Measurements from ENCODE around the gene DYNC1H1.

DNA sequence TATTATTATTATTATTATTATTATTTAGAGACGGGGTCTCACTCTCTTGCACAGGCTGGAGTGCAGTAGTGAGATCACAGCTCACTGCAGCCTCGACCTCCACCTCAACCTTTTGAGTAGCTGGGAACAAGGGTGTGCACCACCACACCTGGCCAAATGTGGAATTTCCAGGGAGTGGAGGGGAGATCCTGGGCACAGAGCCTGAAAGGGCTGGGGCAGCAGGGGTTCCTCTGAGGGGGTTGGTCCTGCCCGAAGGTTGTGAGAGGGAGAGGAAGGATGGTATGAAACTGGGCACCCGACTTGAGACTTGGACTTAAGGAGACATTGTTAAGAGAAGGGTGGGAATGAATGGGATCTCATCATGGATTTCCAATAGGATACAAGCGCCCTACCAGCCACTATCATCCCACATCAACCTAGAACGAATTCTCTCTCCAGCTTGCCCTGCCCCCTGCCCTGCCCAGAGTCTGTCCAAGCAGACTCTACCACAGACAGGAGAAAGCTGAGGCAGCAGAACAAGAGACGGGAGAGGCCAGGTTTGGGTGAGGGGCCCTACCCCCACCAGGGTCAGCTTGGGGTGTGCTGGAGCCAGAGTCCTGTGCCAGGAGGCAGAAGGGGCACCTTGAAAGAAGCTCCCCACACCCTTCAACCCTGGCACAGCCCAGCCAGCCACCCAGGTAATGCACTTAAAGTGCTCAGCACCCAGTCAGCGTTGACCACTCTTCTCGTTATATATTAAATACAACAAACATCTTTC lies 2.4 kb upstream of the DYNC1H1 start:
- no peak for TF ChIP-seq EZH2 (IDR thresholded peaks at IDR 0.05; ENCODE audit: low read length)
- TF ChIP-seq, protein P1, sequence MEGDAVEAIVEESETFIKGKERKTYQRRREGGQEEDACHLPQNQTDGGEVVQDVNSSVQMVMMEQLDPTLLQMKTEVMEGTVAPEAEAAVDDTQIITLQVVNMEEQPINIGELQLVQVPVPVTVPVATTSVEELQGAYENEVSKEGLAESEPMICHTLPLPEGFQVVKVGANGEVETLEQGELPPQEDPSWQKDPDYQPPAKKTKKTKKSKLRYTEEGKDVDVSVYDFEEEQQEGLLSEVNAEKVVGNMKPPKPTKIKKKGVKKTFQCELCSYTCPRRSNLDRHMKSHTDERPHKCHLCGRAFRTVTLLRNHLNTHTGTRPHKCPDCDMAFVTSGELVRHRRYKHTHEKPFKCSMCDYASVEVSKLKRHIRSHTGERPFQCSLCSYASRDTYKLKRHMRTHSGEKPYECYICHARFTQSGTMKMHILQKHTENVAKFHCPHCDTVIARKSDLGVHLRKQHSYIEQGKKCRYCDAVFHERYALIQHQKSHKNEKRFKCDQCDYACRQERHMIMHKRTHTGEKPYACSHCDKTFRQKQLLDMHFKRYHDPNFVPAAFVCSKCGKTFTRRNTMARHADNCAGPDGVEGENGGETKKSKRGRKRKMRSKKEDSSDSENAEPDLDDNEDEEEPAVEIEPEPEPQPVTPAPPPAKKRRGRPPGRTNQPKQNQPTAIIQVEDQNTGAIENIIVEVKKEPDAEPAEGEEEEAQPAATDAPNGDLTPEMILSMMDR (optimal IDR thresholded peaks at IDR 0.05 in 1 of 3, IDR thresholded peaks at IDR 0.05 in 1 of 3, conservative IDR thresholded peaks at IDR 0.05 in 1 of 3; ENCODE audit: extremely low read depth in 1 of 3, insufficient read depth in 2 of 3, low read length in 3 of 3), result no peak
